Jurkat, Clone E6-1 (cell line): ENCODE data around the gene ABHD16A.
A peak's percentile ranks its signal among the peaks of the same experiment; 100 is the strongest.

ENCODE experiments used
- DNase-seq: peaks from one replicate; pipeline ENCODE4 v3.0.0-alpha.2; 2011; ENCODE audit warnings: low read depth, low spot score
- H3K4me3 ChIP-seq: 2 replicates; pipeline ENCODE4 v1.5.1; 2011; ENCODE audit warnings: mild to moderate bottlenecking, low read length, control low read depth, moderate library complexity

ABHD16A gene

GRCh38 chr6:31734247-31734820 is 31.2 kb upstream of the ABHD16A start:
- DNase-seq, result no peak
- peak overlapping the region; percentile 98 for H3K4me3 ChIP-seq

DNA sequence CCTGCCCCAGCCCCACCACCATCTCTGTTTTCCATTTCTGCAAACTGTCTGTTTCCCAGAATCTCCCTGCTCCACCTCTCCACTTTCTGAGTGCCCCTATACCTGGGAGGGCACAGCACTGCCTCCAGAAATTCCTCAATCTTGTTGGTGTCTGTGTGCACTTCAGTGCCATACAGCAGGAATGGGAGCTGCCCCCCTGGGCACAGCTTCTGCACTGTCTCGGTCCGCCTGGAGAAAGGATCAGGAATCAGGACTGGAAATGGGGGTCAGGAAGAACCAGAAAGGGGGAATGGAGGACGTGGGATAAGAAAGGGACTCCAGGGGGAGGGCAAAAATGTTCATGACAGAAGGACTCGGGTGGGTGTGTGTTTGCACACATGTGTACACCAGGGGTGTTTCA is 30.6 kb upstream of the ABHD16A start:
- H3K4me3 ChIP-seq, result no peak overlapping the region

DNA sequence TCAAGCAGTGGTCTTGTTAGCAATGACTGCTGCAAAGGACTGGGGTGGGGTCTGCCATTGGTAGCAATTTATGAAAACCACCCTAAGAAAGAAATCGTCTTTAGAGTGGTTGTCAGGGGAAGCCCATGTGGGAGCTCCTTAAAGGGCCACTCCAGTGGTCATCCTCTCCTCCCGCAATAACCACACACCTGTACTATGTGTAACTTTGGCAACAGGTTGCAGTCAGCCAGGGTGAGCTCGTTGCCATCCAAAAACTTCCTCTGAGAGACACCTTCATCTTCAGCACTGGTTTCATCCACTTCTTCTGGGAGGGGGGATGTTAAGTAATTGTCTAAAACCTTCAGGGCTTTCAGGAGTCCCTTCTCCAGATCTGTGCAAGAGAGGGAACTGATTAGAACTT is 28.9 kb upstream of the ABHD16A start:
- no peak overlapping the region for H3K4me3 ChIP-seq

More for the DNA sequence above, 30.6 kb upstream of the ABHD16A start:
- no peak for DNase-seq

GRCh38 chr6:31730631-31731086 is 27.5 kb upstream of the ABHD16A start:
- no peak overlapping the region for H3K4me3 ChIP-seq
- no peak for DNase-seq

More for the DNA sequence above, 28.9 kb upstream of the ABHD16A start:
- no peak for DNase-seq

GRCh38 chr6:31729979-31730630 is 27.0 kb upstream of the ABHD16A start:
- peak; percentile 73 for DNase-seq
- peak overlapping the region; percentile 62 for H3K4me3 ChIP-seq

- peak overlapping the region; percentile 62 for H3K4me3 ChIP-seq
- DNase-seq, result peak; percentile 70
Measured at GRCh38 chr6:31729515-31729978, 26.4 kb upstream of the ABHD16A start.

- peak within 1 kb of the TSS; percentile 62 for H3K4me3 ChIP-seq
- no peak for DNase-seq
Measured at GRCh38 chr6:31728767-31729514, 25.8 kb upstream of the ABHD16A start, which contains the start of gene DDAH2. DDAH2 (minus strand) TSS chr6:31729299; CDS start chr6:31729161, 138 bp downstream.

GRCh38 chr6:31727717-31728671 is 24.9 kb upstream of the ABHD16A start:
- DNase-seq, result peak; percentile 46
- H3K4me3 ChIP-seq, result no peak overlapping the region

GRCh38 chr6:31727034-31727716 is 24.1 kb upstream of the ABHD16A start:
- no peak for DNase-seq
- no peak overlapping the region for H3K4me3 ChIP-seq

DNA sequence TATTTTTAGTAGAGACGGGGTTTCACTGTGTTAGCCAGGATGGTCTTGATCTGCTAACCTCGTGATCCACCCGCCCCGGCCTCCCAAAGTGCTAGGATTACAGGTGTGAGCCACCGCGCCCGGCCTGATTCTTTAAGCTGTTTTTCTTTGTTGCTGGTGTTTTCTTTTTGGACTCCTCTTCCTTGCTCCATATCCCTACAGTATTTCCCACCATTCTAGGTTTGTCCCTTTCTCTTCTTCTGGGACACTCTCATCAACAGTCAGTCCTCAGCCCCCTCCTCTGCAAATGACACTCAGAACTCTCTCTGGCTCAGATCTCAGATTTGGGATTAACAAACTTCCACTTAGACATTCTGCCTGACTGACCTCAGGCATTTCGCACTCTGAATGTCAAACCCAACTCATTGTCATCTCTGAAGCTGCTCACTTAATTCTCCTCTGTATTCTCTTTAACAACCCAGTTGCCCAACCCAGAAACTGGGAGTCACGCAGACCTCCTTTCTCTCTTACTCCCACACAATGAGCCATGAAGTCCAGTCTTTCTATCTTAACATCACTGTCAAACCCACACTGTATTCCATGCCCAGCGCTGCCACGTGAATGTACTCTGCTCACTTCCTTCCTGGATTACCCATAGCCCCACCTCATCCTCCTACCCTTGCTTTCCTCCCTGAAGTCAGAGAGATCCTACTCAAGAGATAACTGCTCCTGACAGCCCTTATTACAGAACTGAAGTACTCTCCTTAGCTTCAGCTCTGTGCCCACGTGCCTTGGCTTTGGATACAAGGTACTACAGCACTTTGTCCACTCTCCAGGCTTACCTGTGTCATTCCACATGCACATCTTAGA is 22.6 kb upstream of the ABHD16A start:
- H3K4me3 ChIP-seq, result no peak overlapping the region
- no peak for DNase-seq

DNA sequence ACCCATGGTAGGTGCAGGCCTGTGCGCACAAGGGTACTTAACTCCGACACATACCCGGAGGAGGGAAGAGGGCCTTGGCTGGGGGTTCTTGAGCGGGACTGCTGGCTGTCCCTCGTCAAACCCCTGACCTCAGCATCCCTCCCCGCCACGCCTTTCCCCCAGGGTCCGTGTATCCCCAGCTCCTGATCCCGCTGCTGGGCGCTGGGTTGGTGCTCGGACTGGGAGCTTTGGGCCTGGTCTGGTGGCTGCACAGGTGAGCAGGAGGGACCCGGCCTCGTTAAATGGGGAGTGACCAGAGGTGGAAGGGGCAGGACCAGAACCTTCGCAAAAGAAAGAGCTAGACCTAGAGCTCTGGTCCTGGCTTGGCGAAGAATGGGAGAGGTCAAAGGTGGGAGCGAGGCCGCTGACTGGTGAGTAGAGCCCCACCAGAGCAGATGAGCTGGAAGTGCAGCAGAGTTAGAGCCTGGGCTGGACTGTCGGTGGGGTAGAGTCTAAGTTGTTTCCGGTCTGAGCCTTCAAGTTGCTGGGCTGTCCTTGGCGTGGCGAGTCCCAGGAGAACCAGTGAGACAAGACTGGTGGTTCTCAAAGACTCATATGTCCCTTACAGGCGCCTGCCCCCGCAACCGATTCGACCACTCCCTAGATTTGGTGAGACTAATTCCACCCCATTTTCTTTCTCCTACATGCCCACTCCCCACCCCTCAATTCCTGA is 21.0 kb upstream of the ABHD16A start:
- DNase-seq, result no peak
- no peak overlapping the region for H3K4me3 ChIP-seq

- peak; percentile 72 for DNase-seq
Measured at GRCh38 chr6:31723245-31723979, 20.3 kb upstream of the ABHD16A start, which contains the start of gene MPIG6B. MPIG6B (plus strand) TSS chr6:31723373; CDS start chr6:31723384, 11 bp downstream.

GRCh38 chr6:31722173-31722572 is 19.0 kb upstream of the ABHD16A start:
- no peak overlapping the region for H3K4me3 ChIP-seq
- DNase-seq, result no peak

More at GRCh38 chr6:31723245-31723979, 20.3 kb upstream of the ABHD16A start, which contains the start of gene MPIG6B:
- no peak within 1 kb of the TSS for H3K4me3 ChIP-seq

DNA sequence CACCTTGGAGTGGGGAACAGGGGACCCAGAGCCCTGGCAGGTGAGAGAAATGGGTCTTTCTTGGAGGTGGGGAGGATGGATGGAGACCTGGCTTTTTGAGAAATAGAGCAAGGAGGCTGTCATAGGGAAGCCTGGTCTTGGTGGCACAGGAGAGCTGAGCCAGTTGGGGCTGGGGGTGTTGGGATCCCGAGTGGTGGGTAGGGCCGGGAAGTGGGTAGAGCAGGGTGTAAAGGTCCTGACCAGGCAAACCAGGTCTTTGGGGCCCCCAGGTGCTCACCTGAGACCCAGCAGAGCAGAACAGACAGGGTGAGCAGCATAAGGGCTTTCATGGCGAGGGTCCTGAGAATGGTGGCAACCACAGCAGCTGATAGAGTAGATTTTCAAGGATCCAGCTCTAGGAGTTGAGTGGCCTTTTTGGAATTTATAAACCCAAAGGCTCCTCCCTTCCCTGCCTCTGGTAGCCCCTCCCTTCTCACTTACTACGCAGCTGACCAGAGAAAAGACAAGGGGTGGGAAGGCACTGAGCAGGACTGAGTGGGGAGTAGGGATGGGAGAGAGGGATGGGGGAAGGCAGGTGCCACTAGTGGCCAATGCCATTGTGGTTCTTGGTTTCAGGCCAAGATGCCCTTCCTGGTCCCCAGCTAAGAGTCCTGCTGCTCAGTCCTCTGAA is 18.4 kb upstream of the ABHD16A start, which contains the start of gene LY6G6C:
TSS of gene LY6G6C (minus strand) at position 396 of the 670 bp plus-strand sequence. CDS start at position 329, 67 bp downstream.
- H3K4me3 ChIP-seq, result no peak within 1 kb of the TSS
- no peak for DNase-seq

DNA sequence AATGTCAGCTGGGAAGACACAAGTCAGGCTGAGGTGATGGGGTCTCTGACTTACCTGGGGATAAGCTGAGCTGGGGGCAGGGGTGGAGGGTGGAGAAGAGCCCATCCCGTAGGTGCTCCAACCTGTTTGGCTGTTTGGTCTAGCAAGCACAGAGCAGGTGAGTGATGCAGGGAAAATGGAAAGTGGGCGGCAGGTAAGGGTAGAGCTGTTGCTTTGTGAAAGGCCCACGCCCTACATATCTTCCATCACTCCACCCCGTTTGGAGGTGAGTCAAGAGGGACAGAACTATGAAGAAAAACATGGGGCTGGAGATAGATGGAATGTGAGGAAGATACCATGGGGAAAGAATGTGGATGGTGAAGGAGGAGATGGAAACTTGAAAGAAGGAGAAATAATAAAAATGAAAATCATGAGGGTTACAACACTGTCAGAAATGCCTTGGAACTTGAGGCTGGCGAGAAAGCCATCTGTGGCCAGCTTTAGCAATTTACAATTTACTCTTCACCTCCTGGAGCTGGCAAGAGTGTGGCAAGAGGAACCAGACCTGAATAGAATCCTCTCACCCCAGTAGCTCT is 17.2 kb upstream of the ABHD16A start:
- no peak for DNase-seq
- no peak overlapping the region for H3K4me3 ChIP-seq
